ENCODE data around the gene NCF2. TPM values are rescaled to one million over a fixed set of nuclear protein-coding genes. Genes with fewer than 3 reads are reported as not detected.

The NCF2 gene
- total RNA-seq, 1 experiment from 2014 or later: 0.10 TPM

DNA sequence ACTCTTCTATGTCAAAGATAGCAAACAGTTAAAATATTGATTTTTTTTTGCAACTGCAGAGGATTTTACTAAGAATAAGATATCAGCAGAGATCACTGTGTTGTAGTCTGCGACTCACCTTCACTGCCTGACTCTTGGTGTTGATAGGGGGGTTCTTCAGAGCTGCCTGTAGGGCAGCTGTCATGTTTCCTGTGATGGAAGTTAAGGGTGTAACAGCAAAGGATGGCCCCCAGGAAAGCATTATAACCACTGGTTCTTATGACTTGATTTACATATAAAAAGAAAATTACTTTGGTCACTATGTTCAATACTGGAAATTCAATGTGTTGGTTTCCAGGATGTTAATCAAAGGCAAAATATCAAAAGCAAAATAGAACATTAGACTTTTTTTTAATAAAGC is 42.7 kb upstream of the NCF2 start:
- 0 out of 2 replicates have a peak, but pooled peaks cover 1% of the 10 kb centered on the region for H3K27me3 ChIP-seq (ENCODE audit: control insufficient read depth, insufficient read depth, low read length)
- intact Hi-C loops (cut with micrococcal nuclease; ENCODE audit: unreplicated experiment): no loop called here
- peaks cover 19% of the 10 kb centered on the region for H3K4me1 ChIP-seq (ENCODE audit: control insufficient read depth, insufficient read depth, low read length)
- peaks cover 26% of the 10 kb centered on the region for H3K36me3 ChIP-seq (ENCODE audit: control insufficient read depth, insufficient read depth, low read length)
- peak overlapping the region; percentile 84 to 99 for H3K4me3 ChIP-seq (ENCODE audit: low read depth in 2 of 2, low read length in 2 of 2)
- ATAC-seq: no peak
- TF ChIP-seq REST (IDR thresholded peaks at IDR 0.05; ENCODE audit: insufficient read depth in 1 of 2, low read depth in 2 of 2, low read length in 1 of 2) (no peak), TCF7L2 (IDR thresholded peaks at IDR 0.05; ENCODE audit: low read depth, low read length) (no peak), POLR2AphosphoS5 (IDR thresholded peaks at IDR 0.05; ENCODE audit: low read depth, low read length) (no peak), SIN3A (IDR thresholded peaks at IDR 0.05; ENCODE audit: borderline replicate concordance, insufficient read depth, low read depth, low read length) (no peak)
- TF ChIP-seq, protein P1, sequence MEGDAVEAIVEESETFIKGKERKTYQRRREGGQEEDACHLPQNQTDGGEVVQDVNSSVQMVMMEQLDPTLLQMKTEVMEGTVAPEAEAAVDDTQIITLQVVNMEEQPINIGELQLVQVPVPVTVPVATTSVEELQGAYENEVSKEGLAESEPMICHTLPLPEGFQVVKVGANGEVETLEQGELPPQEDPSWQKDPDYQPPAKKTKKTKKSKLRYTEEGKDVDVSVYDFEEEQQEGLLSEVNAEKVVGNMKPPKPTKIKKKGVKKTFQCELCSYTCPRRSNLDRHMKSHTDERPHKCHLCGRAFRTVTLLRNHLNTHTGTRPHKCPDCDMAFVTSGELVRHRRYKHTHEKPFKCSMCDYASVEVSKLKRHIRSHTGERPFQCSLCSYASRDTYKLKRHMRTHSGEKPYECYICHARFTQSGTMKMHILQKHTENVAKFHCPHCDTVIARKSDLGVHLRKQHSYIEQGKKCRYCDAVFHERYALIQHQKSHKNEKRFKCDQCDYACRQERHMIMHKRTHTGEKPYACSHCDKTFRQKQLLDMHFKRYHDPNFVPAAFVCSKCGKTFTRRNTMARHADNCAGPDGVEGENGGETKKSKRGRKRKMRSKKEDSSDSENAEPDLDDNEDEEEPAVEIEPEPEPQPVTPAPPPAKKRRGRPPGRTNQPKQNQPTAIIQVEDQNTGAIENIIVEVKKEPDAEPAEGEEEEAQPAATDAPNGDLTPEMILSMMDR (IDR thresholded peaks at IDR 0.05): no peak
- POLR2A ChIA-PET: no interaction called here
- DNase-seq (ENCODE audit: low read depth, low spot score): no peak
- H3K27ac ChIP-seq (ENCODE audit: low read length): peak overlapping the region; percentile 48; the same call in 1 of the 2 replicates
- CTCF ChIA-PET: no interaction called here
- BruUV-seq (replicated peaks): no TSS peak
- in situ Hi-C loops (cut with HindIII; ENCODE audit: low pct_unique_long_range_greater_than_20kb, low sequenced_read_pairs): no loop called here
- no peaks in the 10 kb centered on the region for H3K9me3 ChIP-seq (ENCODE audit: control insufficient read depth, insufficient read depth, low read depth, low read length)

DNA sequence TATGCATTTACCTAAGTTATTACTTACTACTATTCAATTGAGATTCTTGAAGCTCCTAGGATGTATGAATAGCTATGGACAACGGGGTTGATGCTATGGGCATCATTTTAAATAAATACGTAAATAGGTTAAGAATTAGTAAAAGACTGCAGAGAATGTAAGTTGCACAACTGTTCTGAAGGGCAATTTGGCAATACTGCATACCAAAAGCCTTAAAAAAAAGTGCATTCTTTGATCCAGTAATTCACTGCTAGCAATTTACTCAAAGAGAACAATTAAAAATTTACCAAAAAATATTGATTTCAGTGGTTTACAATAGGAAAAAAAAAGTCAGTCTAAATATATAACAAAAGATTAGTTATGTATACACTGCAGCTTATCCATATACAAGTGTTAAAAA is 41.9 kb upstream of the NCF2 start:
- ATAC-seq: no peak
- Histone ChIP-seq H3K4me1 (ENCODE audit: control insufficient read depth, insufficient read depth, low read length) (peaks cover 19% of the 10 kb centered on the region), H3K9me3 (ENCODE audit: control insufficient read depth, insufficient read depth, low read depth, low read length) (no peaks in the 10 kb centered on the region), H3K36me3 (ENCODE audit: control insufficient read depth, insufficient read depth, low read length) (peaks cover 31% of the 10 kb centered on the region), H3K4me3 (ENCODE audit: low read depth in 2 of 2, low read length in 2 of 2) (no peak overlapping the region), H3K27ac (ENCODE audit: low read length) (no peak overlapping the region), H3K27me3 (ENCODE audit: control insufficient read depth, insufficient read depth, low read length) (no peaks in the 10 kb centered on the region)
- ChIA-PET POLR2A (interaction anchor here (0.7 kb wide), 1 partner anchor 296 kb away, joined by 12 read pairs; no protein-coding TSS in a partner anchor), CTCF (no interaction called here)
- TF ChIP-seq TCF7L2 (IDR thresholded peaks at IDR 0.05; ENCODE audit: low read depth, low read length): no peak
- intact Hi-C loops (cut with micrococcal nuclease; ENCODE audit: unreplicated experiment) (no loop called here), in situ Hi-C loops (cut with HindIII; ENCODE audit: low pct_unique_long_range_greater_than_20kb, low sequenced_read_pairs) (no loop called here)
- no TSS peak for BruUV-seq (replicated peaks)
- no peak for DNase-seq (ENCODE audit: low read depth, low spot score)

DNA sequence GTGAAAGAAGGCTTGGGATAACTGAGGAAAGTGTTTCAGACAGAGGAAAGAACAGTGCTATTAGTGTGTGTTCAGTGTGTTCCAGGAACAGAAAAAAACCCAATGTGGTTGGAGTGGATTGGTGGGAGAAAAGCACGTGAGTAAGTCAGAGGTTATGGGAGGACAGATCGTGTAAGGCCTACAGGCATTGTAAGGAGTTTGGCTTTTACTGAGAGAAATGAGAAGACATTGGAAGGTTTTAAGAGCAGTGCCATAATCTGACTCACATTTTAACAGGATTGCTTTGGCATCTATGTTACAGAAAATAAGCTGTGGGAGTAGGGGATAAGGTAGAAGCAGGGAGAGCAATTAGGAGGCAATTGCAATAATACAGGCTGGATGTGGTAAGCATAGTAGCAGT is 40.5 kb upstream of the NCF2 start:
- peaks cover 19% of the 10 kb centered on the region for H3K4me1 ChIP-seq (ENCODE audit: control insufficient read depth, insufficient read depth, low read length)
- H3K36me3 ChIP-seq (ENCODE audit: control insufficient read depth, insufficient read depth, low read length): peaks cover 34% of the 10 kb centered on the region
- BruUV-seq (replicated peaks): no TSS peak
- intact Hi-C loops (cut with micrococcal nuclease; ENCODE audit: unreplicated experiment) (no loop called here), in situ Hi-C loops (cut with HindIII; ENCODE audit: low pct_unique_long_range_greater_than_20kb, low sequenced_read_pairs) (no loop called here)
- no peaks in the 10 kb centered on the region for H3K9me3 ChIP-seq (ENCODE audit: control insufficient read depth, insufficient read depth, low read depth, low read length)
- TF ChIP-seq POLR2AphosphoS5 (IDR thresholded peaks at IDR 0.05; ENCODE audit: low read depth, low read length) (no peak), TCF7L2 (IDR thresholded peaks at IDR 0.05; ENCODE audit: low read depth, low read length) (no peak), REST (IDR thresholded peaks at IDR 0.05; ENCODE audit: insufficient read depth in 1 of 2, low read depth in 2 of 2, low read length in 1 of 2) (no peak), SIN3A (IDR thresholded peaks at IDR 0.05; ENCODE audit: borderline replicate concordance, insufficient read depth, low read depth, low read length) (no peak)
- TF ChIP-seq, protein P1 (IDR thresholded peaks at IDR 0.05): no peak
- DNase-seq (ENCODE audit: low read depth, low spot score) (no peak), ATAC-seq (no peak)
- POLR2A ChIA-PET: no interaction called here
- no peak overlapping the region for H3K27ac ChIP-seq (ENCODE audit: low read length)
- no peaks in the 10 kb centered on the region for H3K27me3 ChIP-seq (ENCODE audit: control insufficient read depth, insufficient read depth, low read length)
- H3K4me3 ChIP-seq (ENCODE audit: low read depth in 2 of 2, low read length in 2 of 2): no peak overlapping the region
- CTCF ChIA-PET: no interaction called here

Data from Panc1 (cell line).